Ishikawa (cell line): ENCODE measurements around the gene MON2.

Experiments
- EP300 ChIP-seq: IDR thresholded peaks from 2 replicates; pipeline ENCODE4 v1.6.1; 2012; ENCODE audit warnings: borderline replicate concordance
- REST ChIP-seq: IDR thresholded peaks from 2 replicates; pipeline ENCODE4 v1.6.1; 2012; ENCODE audit warnings: low read depth, mild to moderate bottlenecking
- USF1 ChIP-seq: IDR thresholded peaks from 2 replicates; pipeline ENCODE4 v1.6.1; 2012
- YY1 ChIP-seq: IDR thresholded peaks from 2 replicates; pipeline ENCODE4 v1.6.1; 2012; ENCODE audit warnings: low read depth

- TF ChIP-seq EP300 (no peak), REST (no peak), YY1 (no peak), USF1 (no peak)
Observed at GRCh38 chr12:62603811-62604098, 137.1 kb downstream of the MON2 start.
